K562 (cell line): ENCODE measurements around the gene UBE2K. TPM values are rescaled to one million over a fixed set of nuclear protein-coding genes. Genes with fewer than 3 reads are reported as not detected.

Experiments used
- ATAC-seq: fragments of 200-7000 bp; cut with Tn5 transposase; 3 replicates; pipeline ENCODE4 v1.9.1; 2020; ENCODE audit warnings: moderate library complexity
- BruUV-seq: library from RNA; stranded (reverse); fragments of 400-500 nt; replicated peaks from 2 replicates; lab custom pipeline; 2021; lab: Mats Ljungman, UMichigan
- CTCF ChIA-PET: fragments of 300-600 bp; formaldehyde crosslinking; extraction: SDS; loops from one replicate; lab custom pipeline; 2021; ENCODE audit warnings: low intra/inter-chr PET ratio; lab: Yijun Ruan, JAX
- POLR2A ChIA-PET: fragments of 300-600, 350-650 bp; sonication (Branson Sonifier 250); formaldehyde crosslinking; extraction: SDS; loops from one replicate; lab custom pipeline; 2021; ENCODE audit warnings: antibody characterized with exemption, inconsistent platforms; lab: Yijun Ruan, JAX
- DNase-seq, 4 experiments: peaks; one replicate each; pipeline versions ENCODE4 v3.0.0 to v3.0.0-alpha.2; 2011 to 2018; ENCODE audit warnings: low spot score in 3 of 4, mixed read lengths in 3 of 4; ENCODE audit errors: extremely low read depth in 1 of 4
- FAIRE-seq: peaks from 2 replicates; lab custom pipeline; 2011; peaks lifted over from hg19 to GRCh38; lab: Jason Lieb, UNC
- H2AFZ ChIP-seq: 2 replicates; pipeline ENCODE4 v1.6.0; 2011; ENCODE audit warnings: low read depth, low read length, control low read depth, inconsistent platforms
- H3K27ac ChIP-seq: fragments of 200-600 bp; 3 replicates; pipeline ENCODE4 v1.8.0; 2011; ENCODE audit warnings: low read depth, mild to moderate bottlenecking, control low read depth, inconsistent platforms, low read length, moderate library complexity, mixed read lengths; ENCODE audit errors: extremely low read depth
- H3K27me3 ChIP-seq, 2 experiments: fragments of 300-600 bp in 1 of 2; 2 replicates in 1 of 2; 3 replicates in 1 of 2; pipeline versions ENCODE4 v1.6.0 to v1.8.0; 2011; ENCODE audit warnings: inconsistent platforms in 2 of 2, low read length in 2 of 2, mild to moderate bottlenecking in 1 of 2, mixed read lengths in 1 of 2, moderate library complexity in 1 of 2; ENCODE audit not compliant: control insufficient read depth in 2 of 2, insufficient read depth in 2 of 2
- H3K36me3 ChIP-seq: fragments of 300-600 bp; 3 replicates; pipeline ENCODE4 v1.8.0; 2011; ENCODE audit warnings: mild to moderate bottlenecking, low read length, inconsistent platforms; ENCODE audit not compliant: control insufficient read depth, insufficient read depth
- H3K4me1 ChIP-seq, 2 experiments: fragments of 200-600 bp in 1 of 2; replicated peaks in 1 of 2; 2 replicates in 1 of 2; 3 replicates in 1 of 2; pipeline versions ENCODE4 v1.5.1 to v1.8.0; 2011; ENCODE audit warnings: inconsistent platforms in 2 of 2, low read length in 2 of 2, mild to moderate bottlenecking in 1 of 2, mixed read lengths in 1 of 2, moderate library complexity in 1 of 2; ENCODE audit not compliant: control insufficient read depth in 2 of 2, insufficient read depth in 2 of 2
- H3K4me2 ChIP-seq: 2 replicates; pipeline ENCODE4 v1.6.1; 2011; ENCODE audit warnings: low read length, control low read depth, inconsistent platforms, mixed read lengths; ENCODE audit not compliant: insufficient read depth
- H3K4me3 ChIP-seq: fragments of 200-600 bp; sonication (generic), shearing (Covaris generic); 2 replicates; pipeline ENCODE4 v1.5.1; 2016; ENCODE audit warnings: control low read depth, inconsistent platforms
- H3K79me2 ChIP-seq: fragments of 200-600 bp; 3 replicates; pipeline ENCODE4 v1.8.0; 2011; ENCODE audit warnings: low read length, inconsistent platforms; ENCODE audit not compliant: control insufficient read depth, insufficient read depth
- H3K9ac ChIP-seq, 2 experiments: 2 replicates each; pipeline versions ENCODE4 v1.6.0 to v1.6.1; 2011; ENCODE audit warnings: low read depth in 2 of 2, low read length in 2 of 2, control low read depth in 1 of 2, inconsistent platforms in 1 of 2, mild to moderate bottlenecking in 1 of 2, mixed read lengths in 1 of 2; ENCODE audit not compliant: insufficient read depth in 1 of 2
- H3K9me1 ChIP-seq: one replicate; pipeline ENCODE4 v1.6.0; 2011; ENCODE audit warnings: inconsistent platforms, mild to moderate bottlenecking, low read length, moderate library complexity; ENCODE audit not compliant: control insufficient read depth, insufficient read depth
- H3K9me3 ChIP-seq: replicated peaks from 2 replicates; pipeline ENCODE4 v1.5.1; 2011; ENCODE audit warnings: low read depth, low read length, inconsistent platforms; ENCODE audit not compliant: control insufficient read depth, insufficient read depth
- H4K20me1 ChIP-seq: replicated peaks from 2 replicates; pipeline ENCODE4 v1.6.1; 2011; ENCODE audit warnings: low read length, inconsistent platforms, mixed read lengths; ENCODE audit not compliant: control insufficient read depth, insufficient read depth
- FOXA3 ChIP-seq, 2 experiments: fragments of 450-650 bp in 1 of 2; sonication (generic) in 1 of 2; formaldehyde crosslinking; IDR thresholded peaks in 1 of 2; conservative IDR thresholded peaks in 1 of 2; 2 replicates each; pipeline versions ENCODE4 v1.4.0 to v1.8.0; 2020 to 2022; ENCODE audit warnings: mild to moderate bottlenecking in 2 of 2, missing genetic modification reagents in 1 of 2
- GATAD2B ChIP-seq: fragments of 450-650 bp; IDR thresholded peaks from 2 replicates; pipeline ENCODE4 v1.6.1; 2017; ENCODE audit warnings: mild to moderate bottlenecking, borderline replicate concordance
- MXI1 ChIP-seq: IDR thresholded peaks from 2 replicates; pipeline ENCODE4 v1.6.1; 2011; ENCODE audit warnings: low read depth, mild to moderate bottlenecking, improper control_type of control experiment, low read length
- NFRKB ChIP-seq: fragments of 450-650 bp; IDR thresholded peaks from 2 replicates; pipeline ENCODE4 v1.6.1; 2016; ENCODE audit warnings: low read depth
- SRSF9 ChIP-seq: fragments of 200-400 bp; formaldehyde crosslinking; IDR thresholded peaks from 2 replicates; pipeline ENCODE4 v1.6.1; 2017; ENCODE audit warnings: low read depth, low read length, borderline replicate concordance
- SUPT5H ChIP-seq: fragments of 450-650 bp; IDR thresholded peaks from 2 replicates; pipeline ENCODE4 v1.6.1; 2016
- ZNF134 ChIP-seq: fragments of 250-450 bp; sonication (Bioruptor Pico); conservative IDR thresholded peaks from 2 replicates; pipeline ENCODE4 v1.4.0; 2020
- ZSCAN29 ChIP-seq: fragments of 450-650 bp; IDR thresholded peaks from 2 replicates; pipeline ENCODE4 v1.6.1; 2017
- WGBS: fragments of 100-300 bp; shearing (Covaris generic); methylation state at CpG from one replicate; pipeline ENCODE4 v1.1.6; 2016; ENCODE audit warnings: low coverage, mixed read lengths; ENCODE audit not compliant: insufficient coverage; ENCODE audit errors: missing lambda C conversion rate; 5-methylcytosine and 5-hydroxymethylcytosine counted together
- in situ Hi-C: fragments of 300-500 bp; cut with MboI; formaldehyde crosslinking; loops from 4 replicates; pipeline ENCODE4 v1.15.0; 2018; ENCODE audit warnings: inconsistent platforms, mixed read lengths
- intact Hi-C: fragments of 100-400 bp; cut with micrococcal nuclease; formaldehyde crosslinking; loops from 2 replicates; pipeline ENCODE4 v1.14.2; 2022
- polyA plus RNA-seq, 8 experiments: library from polyadenylated mRNA; depleted of rRNA in 4 of 8; stranded (reverse) in 5 of 8; unstranded in 3 of 8; fragments of >200 nt; fragmentation: Nextera tagmentation in 2 of 8; fragmentation: Illumina TruSeq in 1 of 8; extraction: Ambion mirVana in 2 of 8; extraction: Trizol in 1 of 8; gene quantifications; 2 replicates each; pipeline versions ENCODE4 v1.2.1 to v1.2.3, GENCODE V29; 2011 to 2014; ENCODE audit warnings: inconsistent platforms in 1 of 8, missing spikeins in 1 of 8
- total RNA-seq, 7 experiments: library from RNA; depleted of rRNA in 6 of 7; stranded (reverse); fragments of >200 nt in 6 of 7; fragmentation: Illumina TruSeq in 2 of 7; extraction: Trizol in 2 of 7; gene quantifications; 2 replicates each; pipeline versions ENCODE4 v1.2.1 to v1.2.3, GENCODE V29; 2011 to 2021; ENCODE audit warnings: low replicate concordance in 1 of 7
- TF ChIP-seq, protein P1 (sequence below): fragments of 450-650 bp; IDR thresholded peaks from 2 replicates; pipeline ENCODE4 v1.6.1; 2016; ENCODE audit warnings: missing biosample characterization, missing genetic modification characterization
- TF ChIP-seq, protein P2 (sequence below): sonication (generic); formaldehyde crosslinking; IDR thresholded peaks from 2 replicates; pipeline ENCODE4 v1.8.0; 2023; ENCODE audit warnings: missing genetic modification reagents, mild to moderate bottlenecking, borderline replicate concordance

The UBE2K gene
- total and polyA plus RNA-seq, 9 of the 15 experiments (the other 6 are each of a cell fraction or from before 2014, with no cell fraction given), result 29.8 to 190 (median 62.6) TPM

DNA sequence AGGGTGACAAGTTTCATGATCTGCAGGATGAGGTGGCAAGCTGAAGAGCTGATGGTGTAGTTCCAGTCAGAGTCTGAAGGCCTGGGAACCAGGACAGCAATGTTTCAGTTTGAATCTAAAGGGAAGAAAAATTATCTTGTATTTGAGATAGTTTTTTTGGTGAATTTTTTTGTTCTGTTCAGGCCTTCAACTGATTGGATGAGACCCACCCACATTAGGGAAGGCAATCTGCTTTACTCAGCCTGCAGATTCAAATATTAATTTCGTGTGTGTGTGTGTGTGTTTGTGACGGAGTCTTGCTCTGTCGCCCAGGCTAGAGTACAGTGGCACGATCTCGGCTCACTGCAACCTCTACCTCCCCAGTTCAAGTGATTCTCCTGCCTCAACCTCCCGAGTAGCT, 37.2 kb upstream of the UBE2K start:
- no peaks in the 10 kb centered on the region; a peak in 1 of 5 replicates for H3K4me1 ChIP-seq
- intact Hi-C loops (no loop called here), in situ Hi-C loops (no loop called here)
- no peak overlapping the region for H3K9ac ChIP-seq
- FAIRE-seq, result no peak
- no peaks in the 10 kb centered on the region for H3K27me3 ChIP-seq
- H3K79me2 ChIP-seq, result no peaks in the 10 kb centered on the region
- TF ChIP-seq ZNF134 (CRISPR knock-in tag), result peak; percentile 92
- TF ChIP-seq, protein P1, sequence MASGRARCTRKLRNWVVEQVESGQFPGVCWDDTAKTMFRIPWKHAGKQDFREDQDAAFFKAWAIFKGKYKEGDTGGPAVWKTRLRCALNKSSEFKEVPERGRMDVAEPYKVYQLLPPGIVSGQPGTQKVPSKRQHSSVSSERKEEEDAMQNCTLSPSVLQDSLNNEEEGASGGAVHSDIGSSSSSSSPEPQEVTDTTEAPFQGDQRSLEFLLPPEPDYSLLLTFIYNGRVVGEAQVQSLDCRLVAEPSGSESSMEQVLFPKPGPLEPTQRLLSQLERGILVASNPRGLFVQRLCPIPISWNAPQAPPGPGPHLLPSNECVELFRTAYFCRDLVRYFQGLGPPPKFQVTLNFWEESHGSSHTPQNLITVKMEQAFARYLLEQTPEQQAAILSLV (tag), result no peak
- TF ChIP-seq, all 486 proteins: peak for 1
- Histone ChIP-seq H3K9me3 (no peaks in the 10 kb centered on the region), H3K36me3 (no peaks in the 10 kb centered on the region), H2AFZ (no peak overlapping the region), H3K4me3 (no peak overlapping the region), H4K20me1 (no peaks in the 10 kb centered on the region), H3K9me1 (no peaks in the 10 kb centered on the region), H3K27ac (no peak overlapping the region), H3K4me2 (no peak overlapping the region)
- DNase-seq (no peak), ATAC-seq (no peak)
- POLR2A ChIA-PET, result interaction anchor here (1.0 kb wide), 1 partner anchor 19 kb away, joined by 5 read pairs; no protein-coding TSS in a partner anchor
- no TSS peak for BruUV-seq
- 56% methylated on average over 6 of the region's 6 CpGs for whole genome bisulfite sequencing
- CTCF ChIA-PET, result no interaction called here

DNA sequence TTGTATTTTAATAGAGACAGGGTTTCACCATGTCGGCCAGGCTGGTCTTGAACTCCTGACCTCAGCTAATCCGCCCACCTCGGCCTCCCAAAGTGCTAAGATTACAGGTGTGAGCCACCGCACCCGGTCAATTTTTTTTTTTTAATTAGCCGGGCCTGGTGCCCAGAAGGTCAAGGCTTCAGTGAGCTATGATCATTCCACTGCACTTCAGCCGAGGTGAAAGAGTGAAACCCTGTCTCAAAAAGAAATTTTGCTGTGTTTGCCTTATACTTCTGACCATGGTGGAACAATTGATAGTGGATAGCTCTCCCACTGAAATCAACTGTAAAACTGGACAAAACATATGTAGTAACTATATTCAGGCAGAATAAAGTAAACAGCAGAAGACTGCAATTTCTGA, 35.3 kb upstream of the UBE2K start:
- ChIA-PET POLR2A (interaction anchor here (0.7 to 1.1 kb wide), 2 partner anchors 8 to 9 kb away, joined by 3 to 5 read pairs; no protein-coding TSS in a partner anchor), CTCF (no interaction called here)
- Histone ChIP-seq H3K27ac (no peak overlapping the region), H3K9ac (no peak overlapping the region), H3K9me1 (no peaks in the 10 kb centered on the region), H3K9me3 (no peaks in the 10 kb centered on the region), H3K4me3 (no peak overlapping the region), H3K79me2 (no peaks in the 10 kb centered on the region), H4K20me1 (no peaks in the 10 kb centered on the region), H3K27me3 (no peaks in the 10 kb centered on the region), H2AFZ (no peak overlapping the region), H3K36me3 (no peaks in the 10 kb centered on the region), H3K4me2 (no peak overlapping the region), H3K4me1 (no peaks in the 10 kb centered on the region; a peak in 1 of 5 replicates)
- BruUV-seq, result no TSS peak
- ATAC-seq, result no peak
- in situ Hi-C loops, result no loop called here
- no peak for FAIRE-seq
- DNase-seq, result no peak
- 27% methylated on average over 7 of the region's 7 CpGs for WGBS
- intact Hi-C loops, result no loop called here
- TF ChIP-seq, protein P2, sequence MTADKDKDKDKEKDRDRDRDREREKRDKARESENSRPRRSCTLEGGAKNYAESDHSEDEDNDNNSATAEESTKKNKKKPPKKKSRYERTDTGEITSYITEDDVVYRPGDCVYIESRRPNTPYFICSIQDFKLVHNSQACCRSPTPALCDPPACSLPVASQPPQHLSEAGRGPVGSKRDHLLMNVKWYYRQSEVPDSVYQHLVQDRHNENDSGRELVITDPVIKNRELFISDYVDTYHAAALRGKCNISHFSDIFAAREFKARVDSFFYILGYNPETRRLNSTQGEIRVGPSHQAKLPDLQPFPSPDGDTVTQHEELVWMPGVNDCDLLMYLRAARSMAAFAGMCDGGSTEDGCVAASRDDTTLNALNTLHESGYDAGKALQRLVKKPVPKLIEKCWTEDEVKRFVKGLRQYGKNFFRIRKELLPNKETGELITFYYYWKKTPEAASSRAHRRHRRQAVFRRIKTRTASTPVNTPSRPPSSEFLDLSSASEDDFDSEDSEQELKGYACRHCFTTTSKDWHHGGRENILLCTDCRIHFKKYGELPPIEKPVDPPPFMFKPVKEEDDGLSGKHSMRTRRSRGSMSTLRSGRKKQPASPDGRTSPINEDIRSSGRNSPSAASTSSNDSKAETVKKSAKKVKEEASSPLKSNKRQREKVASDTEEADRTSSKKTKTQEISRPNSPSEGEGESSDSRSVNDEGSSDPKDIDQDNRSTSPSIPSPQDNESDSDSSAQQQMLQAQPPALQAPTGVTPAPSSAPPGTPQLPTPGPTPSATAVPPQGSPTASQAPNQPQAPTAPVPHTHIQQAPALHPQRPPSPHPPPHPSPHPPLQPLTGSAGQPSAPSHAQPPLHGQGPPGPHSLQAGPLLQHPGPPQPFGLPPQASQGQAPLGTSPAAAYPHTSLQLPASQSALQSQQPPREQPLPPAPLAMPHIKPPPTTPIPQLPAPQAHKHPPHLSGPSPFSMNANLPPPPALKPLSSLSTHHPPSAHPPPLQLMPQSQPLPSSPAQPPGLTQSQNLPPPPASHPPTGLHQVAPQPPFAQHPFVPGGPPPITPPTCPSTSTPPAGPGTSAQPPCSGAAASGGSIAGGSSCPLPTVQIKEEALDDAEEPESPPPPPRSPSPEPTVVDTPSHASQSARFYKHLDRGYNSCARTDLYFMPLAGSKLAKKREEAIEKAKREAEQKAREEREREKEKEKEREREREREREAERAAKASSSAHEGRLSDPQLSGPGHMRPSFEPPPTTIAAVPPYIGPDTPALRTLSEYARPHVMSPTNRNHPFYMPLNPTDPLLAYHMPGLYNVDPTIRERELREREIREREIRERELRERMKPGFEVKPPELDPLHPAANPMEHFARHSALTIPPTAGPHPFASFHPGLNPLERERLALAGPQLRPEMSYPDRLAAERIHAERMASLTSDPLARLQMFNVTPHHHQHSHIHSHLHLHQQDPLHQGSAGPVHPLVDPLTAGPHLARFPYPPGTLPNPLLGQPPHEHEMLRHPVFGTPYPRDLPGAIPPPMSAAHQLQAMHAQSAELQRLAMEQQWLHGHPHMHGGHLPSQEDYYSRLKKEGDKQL (CRISPR knock-in tag), result no peak
- TF ChIP-seq FOXA3 (CRISPR knock-in tag; conservative IDR thresholded peaks at IDR 0.05 in 1 of 2, IDR thresholded peaks at IDR 0.05 in 1 of 2), result no peak
- no peak for TF ChIP-seq SRSF9
- no peak for TF ChIP-seq MXI1
- no peak for TF ChIP-seq GATAD2B
- no peak for TF ChIP-seq ZSCAN29
- no peak for TF ChIP-seq SUPT5H
- no peak for TF ChIP-seq NFRKB
